Hypothalamus (tissue), 51 donors: ENCODE results near the gene SND1.
A peak's percentile ranks its signal among the peaks of the same experiment; 100 is the strongest.
"Not testable (repeated sequence)": the region's sequence is repeated elsewhere in the genome, so short reads cannot be mapped to it uniquely, and the experiment has no call there.

Source experiments
- DNase-seq, 51 donors: peaks; one replicate each; lab custom pipeline; 2025; lab: John Stamatoyannopoulos, UW

The SND1 gene

DNA sequence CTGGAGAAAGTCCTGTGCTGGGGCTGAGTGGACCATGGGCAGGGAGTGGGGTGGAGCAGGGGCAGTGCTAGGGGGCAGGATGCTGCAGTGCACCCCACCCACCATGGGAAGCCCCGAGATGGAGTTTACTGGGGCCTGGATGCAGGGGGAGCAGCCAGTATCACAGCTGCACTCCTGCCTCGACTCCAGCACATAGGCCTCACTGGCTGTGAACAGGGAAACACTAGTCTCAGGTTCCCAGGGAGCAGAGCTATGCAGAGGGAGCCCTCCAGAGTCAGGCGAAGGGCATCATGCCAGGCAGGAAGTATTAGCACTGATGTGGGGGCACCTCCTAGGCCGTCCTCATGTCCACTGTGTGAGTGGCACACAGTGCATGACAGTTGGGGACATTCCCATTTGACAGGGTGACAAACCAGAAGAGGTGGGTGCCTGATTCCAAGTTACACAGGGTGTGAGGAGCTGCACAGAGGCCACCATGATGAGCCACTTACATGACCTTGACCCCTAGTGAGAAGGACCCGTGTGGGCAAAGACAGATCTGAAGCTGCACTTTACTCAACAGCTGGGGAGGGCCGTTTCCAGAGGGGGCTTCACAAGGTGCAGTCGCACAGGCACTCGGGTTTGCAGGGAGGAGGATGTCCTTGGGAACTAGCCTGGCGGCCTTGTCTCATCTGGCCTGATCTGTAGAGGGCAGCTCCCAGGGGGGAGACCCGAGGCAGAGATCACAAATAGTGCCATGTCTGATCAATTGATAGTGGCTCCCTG is 449.1 kb downstream of the SND1 start:
- peak in 1 of 51 donors; percentile 34 for DNase-seq

- DNase-seq, result no peak
Measured at GRCh38 chr7:128102490-128103291, 450.7 kb downstream of the SND1 start.

DNA sequence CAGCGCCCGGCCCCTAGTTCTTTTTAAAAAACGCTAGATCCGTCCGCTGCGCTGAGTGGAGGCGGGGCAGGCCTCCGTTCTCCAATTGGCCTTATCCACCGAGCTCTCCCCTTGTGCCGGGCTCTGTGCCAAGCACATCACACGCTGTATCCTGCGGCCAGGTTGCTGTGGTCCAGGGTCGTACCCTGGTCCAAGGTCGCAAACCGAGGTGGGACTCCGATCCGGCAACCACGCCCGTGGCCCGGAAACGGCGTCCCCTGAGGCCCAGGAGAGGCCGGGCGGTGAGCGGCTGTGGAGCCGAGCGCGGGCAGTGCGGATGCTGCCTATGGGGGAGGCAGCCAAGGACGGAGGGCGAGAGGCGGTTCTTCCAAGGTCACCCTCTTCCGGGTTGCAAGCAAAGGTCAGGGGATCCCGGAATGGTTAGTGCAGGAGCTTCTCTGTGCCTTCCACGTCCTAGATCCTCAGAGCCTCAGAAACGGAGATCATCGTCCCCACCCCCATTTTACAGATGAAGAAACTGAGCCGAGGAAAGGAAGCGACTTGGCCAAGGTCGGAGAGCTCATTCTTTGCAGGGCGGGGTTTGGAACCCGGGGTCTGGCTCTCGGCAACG is 451.6 kb downstream of the SND1 start:
- peak in 1 of 51 donors; percentile 24 for DNase-seq

DNA sequence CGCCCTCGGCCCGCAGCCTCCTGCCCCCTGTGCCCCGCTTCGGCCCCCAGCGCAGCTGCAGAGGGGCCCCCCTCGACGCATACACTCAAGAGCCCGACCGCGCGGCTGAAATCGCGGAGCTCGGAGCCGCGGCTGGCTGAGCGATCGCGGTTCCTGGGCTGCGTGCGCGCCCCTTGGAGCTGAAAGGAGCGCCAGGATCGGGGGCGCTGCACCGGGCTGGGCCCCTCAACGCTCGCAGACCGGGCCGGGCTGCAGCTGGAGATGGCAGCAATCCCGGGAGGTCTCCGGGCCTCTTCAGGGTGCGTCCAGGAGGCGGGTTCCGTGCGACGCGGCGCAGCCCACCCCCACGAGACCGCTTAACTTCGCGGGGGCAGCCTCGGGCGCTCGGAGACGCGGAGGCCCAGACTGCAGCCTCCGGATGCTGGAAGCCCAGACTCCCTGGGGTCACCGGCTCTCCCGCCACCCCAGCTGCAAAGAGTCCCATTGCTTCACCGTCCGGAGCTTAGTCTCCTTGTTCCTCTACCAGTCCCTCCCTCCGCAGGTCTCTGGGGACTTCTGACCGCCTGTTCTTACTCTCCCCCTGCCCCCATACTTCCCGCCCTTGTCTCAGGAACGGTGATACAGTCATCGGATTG is 452.2 kb downstream of the SND1 start:
- DNase-seq, result peak in 1 of 51 donors; percentile 9

GRCh38 chr7:128105228-128106022 is 453.4 kb downstream of the SND1 start:
- DNase-seq, result no peak

DNA sequence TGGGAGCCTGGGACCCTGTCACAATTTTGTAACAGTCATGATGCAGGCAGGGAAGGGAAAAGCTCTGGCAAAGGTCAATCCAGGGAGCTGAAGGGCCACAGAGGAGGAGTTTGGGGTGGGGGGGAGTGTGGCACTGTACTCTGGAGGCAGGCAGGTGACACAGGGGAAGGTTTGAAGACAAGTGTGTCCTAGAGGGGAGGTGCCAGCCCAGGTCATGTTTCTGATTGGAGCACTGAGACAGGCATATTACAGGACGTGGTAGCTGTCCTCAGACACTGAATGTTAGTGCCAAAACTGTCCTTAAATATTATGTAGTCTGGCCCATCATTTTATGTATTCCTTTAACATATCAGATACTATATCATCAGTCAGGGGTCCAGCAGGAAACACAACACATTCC is 454.8 kb downstream of the SND1 start:
- no peak for DNase-seq

GRCh38 chr7:128107516-128107915 is 455.5 kb downstream of the SND1 start:
- DNase-seq, result not testable (repeated sequence)

GRCh38 chr7:128108129-128108528 is 456.1 kb downstream of the SND1 start:
- no peak for DNase-seq

DNA sequence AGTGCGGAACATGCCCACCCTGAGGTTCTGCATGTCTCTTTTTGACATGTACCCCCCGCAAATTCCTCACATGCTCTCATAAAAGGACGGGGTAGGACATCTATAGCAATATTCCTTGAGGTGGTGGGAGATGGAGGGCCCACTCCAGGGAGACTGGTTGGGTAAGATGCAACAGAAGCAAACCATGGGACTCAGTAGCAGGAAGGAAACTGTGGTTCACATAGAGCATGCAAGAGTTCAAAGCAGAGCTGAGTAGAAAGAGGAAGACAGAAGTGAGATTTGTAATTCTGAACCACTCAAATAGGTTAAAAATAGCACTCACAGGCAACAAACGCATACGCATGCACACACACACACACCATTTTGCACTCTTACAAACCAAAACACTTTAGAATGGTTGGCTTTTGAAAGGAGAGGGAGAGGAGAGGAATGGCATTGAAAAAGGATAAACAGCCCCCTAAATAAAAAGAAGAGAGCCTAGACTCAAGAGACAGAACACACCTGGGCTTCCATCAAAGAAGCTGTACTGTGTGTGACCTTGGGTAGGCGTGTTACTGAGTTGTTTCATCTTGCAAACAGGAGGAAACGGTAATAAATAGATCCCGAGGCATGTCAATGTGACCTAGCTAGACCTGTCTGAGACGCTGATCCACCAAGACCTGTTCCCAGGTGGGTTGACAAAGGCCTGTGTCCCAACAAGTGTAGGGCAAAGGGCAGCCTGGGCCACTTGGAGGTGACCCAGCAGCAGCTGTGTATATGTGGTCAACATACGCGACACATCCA is 456.8 kb downstream of the SND1 start:
- peak in 1 of 51 donors; percentile 41 for DNase-seq

DNA sequence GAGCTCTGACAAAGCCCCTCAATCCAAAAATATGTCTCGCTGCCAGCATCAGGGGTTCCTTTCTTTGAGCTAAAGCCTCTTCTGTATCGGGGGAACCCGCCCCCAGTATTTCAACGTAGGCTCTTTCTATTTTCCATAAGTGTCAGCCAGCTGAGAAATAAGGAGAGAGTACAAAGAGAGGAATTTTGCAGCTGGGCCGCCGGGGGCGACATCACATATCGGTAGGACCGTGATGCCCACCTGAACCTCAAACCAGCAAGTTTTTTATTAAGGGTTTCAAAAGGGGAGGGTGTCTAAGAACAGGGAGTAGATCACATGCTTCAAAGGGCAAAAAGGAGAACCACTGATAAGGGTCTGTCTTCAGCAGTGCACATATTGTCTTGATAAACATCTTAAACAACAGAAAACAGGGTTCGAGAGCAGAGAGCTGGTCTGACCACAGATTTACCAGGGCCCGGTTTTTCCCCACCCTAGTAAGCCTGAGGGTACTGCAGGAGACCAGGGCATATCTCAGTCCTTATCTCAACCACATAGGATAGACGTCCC is 457.5 kb downstream of the SND1 start:
- DNase-seq, result not testable (repeated sequence)

GRCh38 chr7:128110641-128111364 is 458.8 kb downstream of the SND1 start:
- no peak for DNase-seq

- DNase-seq, result peak in 1 of 51 donors; percentile 53
Measured at GRCh38 chr7:128112018-128112780, 460.2 kb downstream of the SND1 start.

GRCh38 chr7:128112781-128113221 is 460.8 kb downstream of the SND1 start:
- peak in 13 of 51 donors; percentile 16 to 52 (median 28) for DNase-seq

DNA sequence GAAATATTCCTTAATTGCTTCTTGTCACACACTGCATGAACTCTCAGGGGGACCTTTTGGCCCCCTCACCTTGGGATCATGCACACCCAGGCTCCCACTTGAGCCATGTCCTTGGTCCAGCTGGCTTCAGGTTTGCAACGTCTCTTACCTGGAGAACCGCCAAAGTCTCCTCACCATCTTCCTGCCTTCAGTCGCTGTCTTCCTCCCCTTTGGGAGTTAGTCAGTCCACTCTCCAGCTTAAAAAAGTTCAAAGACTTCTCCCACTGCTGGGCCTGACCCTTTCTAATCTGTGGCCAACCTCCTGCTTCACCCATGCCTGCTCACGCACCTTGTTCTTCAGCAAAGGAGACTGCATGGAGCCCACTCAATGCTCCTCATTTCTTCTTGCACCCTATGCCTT is 461.8 kb downstream of the SND1 start:
- no peak for DNase-seq

DNA sequence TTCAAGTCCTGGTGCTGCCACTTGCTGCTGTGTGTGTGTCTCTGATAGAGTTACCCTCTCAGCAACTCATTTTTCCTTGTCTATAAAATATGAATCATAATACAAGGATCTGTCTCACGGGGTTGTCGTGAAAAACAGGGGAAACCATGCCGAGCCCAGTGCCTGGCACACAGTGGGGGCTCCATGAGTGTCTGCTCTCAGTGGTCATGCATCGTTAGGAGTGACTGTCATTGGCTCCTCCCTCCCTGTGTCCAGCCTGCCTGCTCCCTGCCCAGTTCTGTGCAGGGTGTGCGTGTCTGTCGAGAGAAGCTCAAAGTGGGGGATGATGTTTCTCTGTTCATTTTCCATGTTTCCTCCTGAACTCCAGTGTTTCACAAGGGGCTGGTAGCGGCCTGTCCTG is 462.8 kb downstream of the SND1 start:
- DNase-seq, result no peak

DNA sequence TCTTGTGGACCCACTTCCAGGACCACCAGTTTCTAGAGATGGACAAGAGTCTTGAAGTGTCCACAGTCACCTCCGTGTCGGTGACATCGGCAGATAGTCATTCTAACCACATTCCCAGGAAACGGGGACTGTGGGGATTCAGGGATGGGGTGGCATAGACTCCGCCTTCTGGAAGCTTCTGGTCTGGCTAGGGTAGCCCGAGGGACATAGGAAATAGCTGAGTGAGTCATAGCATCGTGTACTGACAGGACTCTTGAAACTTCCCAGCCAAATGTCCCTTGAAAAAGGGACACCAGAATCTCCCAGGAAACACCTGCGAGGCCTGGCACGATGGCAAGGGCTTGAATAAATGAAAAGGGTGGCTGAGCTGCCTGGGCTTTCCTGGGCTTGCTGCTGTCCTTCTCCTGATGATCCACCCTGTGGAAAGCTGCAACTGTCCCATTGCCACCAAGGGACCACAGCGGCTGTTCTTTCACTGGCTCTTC is 463.4 kb downstream of the SND1 start:
- no peak for DNase-seq
